Activated naive CD4-positive, alpha-beta T cell treated with anti-CD3 and anti-CD28 coated beads for 36 hours (primary cell): ENCODE measurements around the gene SLC9C1. TPM values are rescaled to one million over a fixed set of nuclear protein-coding genes. Genes with fewer than 3 reads are reported as not detected.

Source experiments
- CTCF ChIA-PET: fragments of 350-600 bp; sonication (Branson Sonifier 250); formaldehyde crosslinking; loops from one replicate; lab custom pipeline; 2021; ENCODE audit warnings: antibody characterized with exemption; lab: Charles Lee
- DNase-seq: peaks from one replicate; pipeline ENCODE4 v3.0.0-alpha.2; 2020
- H3K27ac Mint-ChIP-seq: one replicate; pipeline ENCODE4 v1.8.0; 2021; ENCODE audit warnings: mild to moderate bottlenecking, mixed read lengths
- H3K27me3 Mint-ChIP-seq: one replicate; pipeline ENCODE4 v1.8.0; 2021; ENCODE audit warnings: low read depth, mixed read lengths
- H3K36me3 Mint-ChIP-seq: one replicate; pipeline ENCODE4 v1.8.0; 2021; ENCODE audit warnings: low read depth, mixed read lengths
- H3K4me1 Mint-ChIP-seq: one replicate; pipeline ENCODE4 v1.8.0; 2021; ENCODE audit warnings: low read depth, mixed read lengths
- H3K4me3 Mint-ChIP-seq: one replicate; pipeline ENCODE4 v1.8.0; 2021; ENCODE audit warnings: mild to moderate bottlenecking, moderate library complexity, mixed read lengths
- H3K9me3 Mint-ChIP-seq: one replicate; pipeline ENCODE4 v1.8.0; 2021; ENCODE audit warnings: mixed read lengths
- intact Hi-C: fragments of 100-400 bp; cut with micrococcal nuclease; formaldehyde crosslinking; loops from one replicate; pipeline ENCODE4 v1.15.1; 2023
- total RNA-seq, 2 experiments: library from RNA; stranded (reverse); gene quantifications; one replicate each; pipeline ENCODE4 v1.2.3, GENCODE V29; 2021

SLC9C1 gene
- total RNA-seq, 2 experiments from 2014 or later: not detected

DNA sequence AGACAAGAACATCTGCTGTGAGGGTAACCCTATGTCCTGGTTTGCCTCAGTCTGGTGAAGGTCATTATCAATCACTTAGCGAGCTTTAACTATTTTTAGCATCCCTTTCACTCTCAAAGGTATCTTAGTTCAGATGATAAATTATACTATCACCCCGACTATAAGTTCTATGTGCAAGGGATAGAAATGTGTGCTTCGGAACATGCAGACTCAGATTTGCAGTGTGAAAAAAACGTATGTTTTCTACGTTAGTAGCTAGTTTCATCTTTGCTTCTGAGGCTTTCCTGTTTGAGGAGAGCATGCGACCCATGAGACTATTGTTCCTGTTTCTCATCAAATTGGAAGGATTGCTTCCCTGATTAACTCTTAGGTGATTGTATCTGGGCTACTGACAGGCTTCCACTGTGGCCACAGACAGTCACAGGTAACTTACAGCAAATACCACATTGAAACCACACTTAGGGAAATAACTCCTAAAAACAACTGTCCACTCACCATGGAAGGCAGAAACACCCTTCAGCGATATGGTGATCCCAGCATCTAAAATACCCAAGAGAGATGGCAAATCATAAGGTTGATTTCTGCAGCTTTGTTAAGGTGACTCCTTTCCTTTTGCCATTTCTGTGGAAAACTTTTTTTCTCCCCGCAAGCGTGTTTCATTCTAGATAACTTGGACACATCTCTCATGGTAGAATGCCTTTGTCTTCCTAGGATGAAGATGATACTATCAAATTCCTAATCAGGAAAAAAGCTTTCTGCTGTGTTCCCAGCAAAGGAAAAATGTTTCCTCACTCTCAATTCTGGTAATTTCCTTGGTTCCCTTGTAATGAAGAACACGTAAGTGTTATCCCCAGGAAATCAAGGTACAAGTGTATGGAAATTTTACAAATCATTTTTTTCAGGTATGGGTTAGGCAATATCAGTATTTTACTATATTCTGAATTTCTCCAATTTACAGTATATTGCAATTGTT lies 166.2 kb downstream of the SLC9C1 start:
- Mint-ChIP-seq H3K36me3 (peaks cover 16% of the 10 kb centered on the region), H3K27ac (peak overlapping the region; percentile 76), H3K9me3 (no peaks in the 10 kb centered on the region), H3K4me3 (peak overlapping the region; percentile 49), H3K4me1 (peaks cover 61% of the 10 kb centered on the region), H3K27me3 (no peaks in the 10 kb centered on the region)
- CTCF ChIA-PET: interaction anchor here (0.5 to 3.1 kb wide), 5 partner anchors 9 to 720 kb away, joined by 3 to 13 read pairs (median 4); no protein-coding TSS in a partner anchor
- intact Hi-C loops: loop anchor here (2.0 to 5.0 kb wide), 2 partner anchors 15 to 549 kb away; no protein-coding TSS in a partner anchor
- no peak for DNase-seq

- Mint-ChIP-seq H3K4me1 (peaks cover 55% of the 10 kb centered on the region), H3K27me3 (no peaks in the 10 kb centered on the region), H3K4me3 (peak overlapping the region; percentile 20), H3K27ac (peak overlapping the region; percentile 59), H3K9me3 (no peaks in the 10 kb centered on the region), H3K36me3 (peaks cover 19% of the 10 kb centered on the region)
- intact Hi-C loops: loop anchor here (2.0 to 5.0 kb wide), 2 partner anchors 14 to 551 kb away; no protein-coding TSS in a partner anchor
- CTCF ChIA-PET: interaction anchor here (1.1 to 3.1 kb wide), 2 partner anchors 13 to 15 kb away, joined by 4 to 13 read pairs; no protein-coding TSS in a partner anchor
- no peak for DNase-seq
Observed at GRCh38 chr3:112126511-112126911, 167.5 kb downstream of the SLC9C1 start.

GRCh38 chr3:112124907-112125607 lies 169.0 kb downstream of the SLC9C1 start:
- Mint-ChIP-seq H3K27ac (no peak overlapping the region), H3K4me1 (peaks cover 56% of the 10 kb centered on the region)

GRCh38 chr3:112123548-112123947 lies 170.5 kb downstream of the SLC9C1 start:
- no peaks in the 10 kb centered on the region for H3K9me3 Mint-ChIP-seq
- H3K27ac Mint-ChIP-seq: no peak overlapping the region
- peaks cover 54% of the 10 kb centered on the region for H3K4me1 Mint-ChIP-seq
- intact Hi-C loops: no loop called here
- H3K36me3 Mint-ChIP-seq: peaks cover 21% of the 10 kb centered on the region
- DNase-seq: no peak
- CTCF ChIA-PET: interaction anchor here (1.6 to 3.7 kb wide), 2 partner anchors 12 to 14 kb away, joined by 4 to 19 read pairs; no protein-coding TSS in a partner anchor
- H3K27me3 Mint-ChIP-seq: no peaks in the 10 kb centered on the region
- H3K4me3 Mint-ChIP-seq: no peak overlapping the region

More at GRCh38 chr3:112124907-112125607, 169.0 kb downstream of the SLC9C1 start:
- no peak for DNase-seq
- Mint-ChIP-seq H3K4me3 (no peak overlapping the region), H3K9me3 (no peaks in the 10 kb centered on the region), H3K36me3 (peaks cover 19% of the 10 kb centered on the region), H3K27me3 (no peaks in the 10 kb centered on the region)
- CTCF ChIA-PET: interaction anchor here (1.4 to 3.7 kb wide), 4 partner anchors 10 to 14 kb away, joined by 4 to 19 read pairs (median 6); no protein-coding TSS in a partner anchor
- intact Hi-C loops: loop anchor here (5.0 kb wide), 1 partner anchor 552 kb away; no protein-coding TSS in a partner anchor

DNA sequence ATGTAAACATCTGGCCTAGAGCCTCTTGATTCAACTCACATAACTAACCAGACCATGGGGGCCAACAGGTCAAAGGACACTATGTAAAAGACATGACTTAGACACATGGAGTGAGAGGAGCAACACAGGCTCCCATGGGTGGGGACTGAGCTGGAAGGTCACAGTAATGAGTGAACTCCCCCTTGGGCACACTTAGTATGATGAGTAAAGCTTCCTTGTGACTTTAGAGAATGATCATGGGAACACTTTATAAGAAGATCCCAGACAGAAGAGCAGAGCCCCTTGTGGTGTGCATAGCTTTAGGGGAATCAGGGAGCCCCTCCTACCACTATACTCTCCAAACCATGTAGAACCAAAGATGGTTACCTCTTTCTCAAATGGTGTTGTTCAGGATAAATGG lies 171.1 kb downstream of the SLC9C1 start:
- Mint-ChIP-seq H3K9me3 (no peaks in the 10 kb centered on the region), H3K4me1 (peaks cover 52% of the 10 kb centered on the region), H3K27ac (no peak overlapping the region), H3K36me3 (peaks cover 21% of the 10 kb centered on the region), H3K27me3 (no peaks in the 10 kb centered on the region), H3K4me3 (no peak overlapping the region)
- CTCF ChIA-PET: interaction anchor here (3.7 kb wide), 1 partner anchor 12 kb away, joined by 19 read pairs; no protein-coding TSS in a partner anchor
- intact Hi-C loops: no loop called here
- DNase-seq: no peak

DNA sequence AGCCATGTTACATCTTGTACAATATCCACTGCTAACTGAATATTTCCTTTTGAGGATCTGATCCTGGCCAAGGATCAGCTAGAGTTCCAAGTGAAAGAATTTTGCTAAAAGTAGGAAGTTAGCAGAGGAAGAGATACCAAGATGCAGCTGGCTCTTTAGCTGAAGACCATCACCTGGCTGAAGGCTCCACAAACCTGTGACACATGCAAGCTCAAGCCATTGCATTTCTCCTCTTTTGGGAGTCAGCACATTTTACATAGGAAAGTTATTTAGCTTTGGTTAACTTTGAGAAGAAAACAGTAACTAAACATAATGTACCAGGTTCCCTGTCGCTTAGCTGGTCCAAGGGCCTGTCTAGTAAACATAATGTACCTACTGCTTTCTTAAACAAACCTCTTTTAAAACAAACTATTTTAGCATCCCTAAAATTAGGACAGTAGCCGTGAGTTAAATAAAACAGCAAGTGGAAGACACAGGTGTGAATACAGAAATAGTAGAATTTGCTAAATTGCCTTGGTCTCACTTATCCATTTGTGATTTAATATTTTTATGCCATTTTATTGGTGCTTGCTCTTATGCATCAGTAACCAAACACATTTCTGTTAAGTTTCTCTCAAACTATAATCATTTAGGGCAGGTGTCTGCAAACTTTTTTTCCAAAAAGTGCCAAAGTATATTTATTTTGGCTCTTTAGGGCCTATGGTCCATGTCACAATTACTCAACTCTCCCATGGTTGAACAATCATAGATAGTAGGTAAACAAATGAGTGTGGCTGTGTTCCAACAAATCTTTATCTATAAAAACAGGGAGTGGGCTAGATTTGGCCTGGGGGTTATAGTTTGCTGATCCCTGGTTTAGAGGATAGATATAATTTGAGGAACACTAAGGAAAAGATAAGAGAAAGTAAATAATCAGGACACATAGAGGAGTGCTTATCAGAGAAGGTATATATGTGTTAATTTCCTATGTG lies 172.2 kb downstream of the SLC9C1 start:
- Mint-ChIP-seq H3K4me3 (no peak overlapping the region), H3K4me1 (peaks cover 42% of the 10 kb centered on the region), H3K27ac (no peak overlapping the region), H3K9me3 (no peaks in the 10 kb centered on the region), H3K36me3 (peaks cover 21% of the 10 kb centered on the region), H3K27me3 (no peaks in the 10 kb centered on the region)
- CTCF ChIA-PET: interaction anchor here (0.7 to 1.0 kb wide), 2 partner anchors 10 to 171 kb away, joined by 3 read pairs; partner anchors contain the start of gene SLC9C1
- intact Hi-C loops: no loop called here
- no peak for DNase-seq

- H3K4me1 Mint-ChIP-seq: peaks cover 34% of the 10 kb centered on the region
- H3K9me3 Mint-ChIP-seq: no peaks in the 10 kb centered on the region
- H3K36me3 Mint-ChIP-seq: peaks cover 19% of the 10 kb centered on the region
- DNase-seq: no peak
- no peak overlapping the region for H3K27ac Mint-ChIP-seq
- CTCF ChIA-PET: interaction anchor here (1.2 to 1.5 kb wide), 2 partner anchors 7 to 9 kb away, joined by 3 to 7 read pairs; no protein-coding TSS in a partner anchor
- intact Hi-C loops: no loop called here
- H3K27me3 Mint-ChIP-seq: no peaks in the 10 kb centered on the region
- peak overlapping the region; percentile 0 for H3K4me3 Mint-ChIP-seq
Observed at GRCh38 chr3:112119962-112120836, 173.8 kb downstream of the SLC9C1 start.

DNA sequence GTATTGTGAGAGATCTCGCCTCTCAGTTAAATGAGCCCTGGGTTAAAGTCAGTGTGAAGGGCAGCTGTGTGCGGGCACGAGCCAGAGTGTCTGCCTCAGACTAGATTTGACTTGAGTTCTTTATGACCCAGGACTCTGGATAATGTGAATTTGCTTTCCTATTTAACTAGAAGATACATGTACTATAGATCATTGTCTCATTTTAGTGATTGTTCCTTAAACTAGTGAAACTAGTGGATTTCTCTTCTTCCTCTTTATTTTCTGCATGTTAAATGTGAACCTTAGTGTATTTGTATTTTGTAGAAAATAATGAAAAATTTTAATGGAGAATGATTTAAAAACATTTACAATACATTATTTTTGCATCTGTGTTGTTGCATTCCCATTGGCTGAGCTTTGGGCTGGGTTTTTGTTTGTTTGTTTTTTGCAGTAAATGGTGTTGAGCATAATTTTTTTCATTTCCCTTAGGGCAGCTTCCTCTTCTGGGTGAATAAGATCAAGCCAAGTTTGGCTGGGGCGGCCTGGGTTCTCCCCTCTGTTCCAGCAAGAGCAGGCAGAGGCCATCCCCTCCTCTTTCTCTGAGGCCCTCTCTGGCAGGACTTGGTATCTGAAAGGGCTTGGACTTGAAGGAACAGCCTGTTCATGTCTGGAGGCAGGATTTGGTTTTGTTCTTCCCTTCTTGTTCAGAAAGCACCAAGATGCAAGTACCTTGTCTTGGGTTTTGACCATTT lies 176.0 kb downstream of the SLC9C1 start:
- no peak overlapping the region for H3K4me3 Mint-ChIP-seq
- no peaks in the 10 kb centered on the region for H3K27me3 Mint-ChIP-seq
- DNase-seq: no peak
- H3K27ac Mint-ChIP-seq: no peak overlapping the region
- H3K36me3 Mint-ChIP-seq: peaks cover 7% of the 10 kb centered on the region
- H3K9me3 Mint-ChIP-seq: no peaks in the 10 kb centered on the region
- H3K4me1 Mint-ChIP-seq: peaks cover 46% of the 10 kb centered on the region
- CTCF ChIA-PET: interaction anchor here (1.0 to 1.8 kb wide), 2 partner anchors 11 to 20 kb away, joined by 3 to 5 read pairs; no protein-coding TSS in a partner anchor
- intact Hi-C loops: no loop called here

- CTCF ChIA-PET: interaction anchor here (0.5 to 1.8 kb wide), 3 partner anchors 12 to 187 kb away, joined by 3 to 5 read pairs (median 3); no protein-coding TSS in a partner anchor
- H3K9me3 Mint-ChIP-seq: no peaks in the 10 kb centered on the region
- no peak for DNase-seq
- H3K36me3 Mint-ChIP-seq: peaks cover 1% of the 10 kb centered on the region
- no peak overlapping the region for H3K27ac Mint-ChIP-seq
- intact Hi-C loops: no loop called here
- no peaks in the 10 kb centered on the region for H3K27me3 Mint-ChIP-seq
- peaks cover 46% of the 10 kb centered on the region for H3K4me1 Mint-ChIP-seq
- no peak overlapping the region for H3K4me3 Mint-ChIP-seq
Observed at GRCh38 chr3:112117415-112117814, 176.6 kb downstream of the SLC9C1 start.

GRCh38 chr3:112116748-112117186 lies 177.2 kb downstream of the SLC9C1 start:
- Mint-ChIP-seq H3K4me3 (no peak overlapping the region), H3K27ac (no peak overlapping the region), H3K4me1 (peaks cover 46% of the 10 kb centered on the region), H3K9me3 (no peaks in the 10 kb centered on the region), H3K36me3 (peaks cover 1% of the 10 kb centered on the region), H3K27me3 (no peaks in the 10 kb centered on the region)
- DNase-seq: no peak
- CTCF ChIA-PET: interaction anchor here (0.5 to 1.8 kb wide), 3 partner anchors 13 to 188 kb away, joined by 3 to 5 read pairs (median 3); no protein-coding TSS in a partner anchor
- intact Hi-C loops: no loop called here
